NCI-H128 (cell line): ENCODE results near the gene CYB561D2.

Experiments used
- DNase-seq: peaks from one replicate; lab custom pipeline; 2025; ENCODE audit not compliant: unreplicated experiment; lab: John Stamatoyannopoulos, UW

CYB561D2 gene

GRCh38 chr3:50323092-50323600, 27.5 kb upstream of the CYB561D2 start:
- no peak for DNase-seq

DNA sequence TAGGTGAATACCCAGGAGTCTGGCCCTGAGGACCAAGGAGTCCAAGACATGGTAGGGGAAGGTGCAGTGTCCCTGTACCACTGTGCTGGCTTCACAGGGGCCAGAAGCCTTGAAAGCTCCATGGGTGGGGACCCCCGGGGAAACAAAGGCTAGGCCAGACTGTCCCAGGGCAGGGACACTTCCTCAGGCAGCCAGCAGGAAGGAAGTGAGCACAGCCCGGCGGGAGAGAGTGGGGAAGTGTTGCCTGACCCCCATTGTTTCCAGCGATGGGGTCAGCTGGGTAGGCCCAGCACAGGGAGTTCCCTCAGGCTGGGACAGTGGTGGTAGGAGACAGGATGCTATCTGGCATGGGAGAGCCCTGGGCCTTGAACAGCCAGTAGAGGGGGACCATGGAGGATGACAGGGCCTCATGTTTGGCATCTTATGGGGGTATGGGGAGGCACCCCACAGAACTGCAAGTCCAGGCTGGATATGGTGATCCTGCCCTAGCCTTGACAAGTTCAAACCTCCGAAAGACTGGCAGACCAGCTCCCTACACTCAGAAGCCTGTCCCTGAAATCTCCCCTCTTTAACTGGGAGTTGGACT, 27.0 kb upstream of the CYB561D2 start:
- no peak for DNase-seq

DNA sequence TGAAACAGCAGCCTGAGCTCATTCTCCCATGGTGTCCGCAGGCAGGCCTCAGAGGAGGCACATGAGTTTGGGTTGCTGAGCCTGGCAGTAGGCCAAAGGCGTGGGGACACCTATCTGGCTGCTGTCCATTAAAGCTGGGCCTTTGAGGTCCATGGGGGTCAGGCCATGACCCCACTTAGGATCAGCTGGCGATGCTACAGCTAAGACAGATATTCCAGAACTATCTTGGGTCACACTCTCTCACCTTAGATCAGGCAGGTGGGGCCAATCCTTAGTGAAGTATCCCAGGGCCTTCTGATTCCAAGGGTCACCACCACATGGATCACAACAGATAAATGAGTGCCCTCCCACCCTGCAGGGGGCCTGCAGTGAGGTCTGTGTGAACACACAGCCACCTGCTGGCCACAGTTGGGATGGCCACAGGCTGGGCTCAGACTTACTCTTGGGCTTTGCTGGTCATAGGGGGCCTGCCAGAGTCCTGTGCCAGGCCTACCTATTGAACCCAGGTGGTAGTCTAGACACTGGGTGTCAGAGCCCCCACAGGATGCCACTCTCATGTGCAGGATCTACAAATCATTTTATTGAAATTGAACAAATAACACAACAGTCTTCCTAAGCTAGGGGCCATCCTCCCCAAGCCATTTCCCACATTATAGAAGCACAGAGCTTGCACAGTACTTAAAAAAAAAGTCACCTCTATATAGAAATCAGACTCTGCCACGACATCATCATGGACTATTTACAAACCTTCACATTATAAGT, 26.1 kb upstream of the CYB561D2 start:
- DNase-seq: peak; percentile 32

- no peak for DNase-seq
These were observed 25.6 kb upstream of the CYB561D2 start for GRCh38 chr3:50325113-50325480.

- no peak for DNase-seq
These were observed 25.0 kb upstream of the CYB561D2 start for GRCh38 chr3:50325497-50326181.

DNA sequence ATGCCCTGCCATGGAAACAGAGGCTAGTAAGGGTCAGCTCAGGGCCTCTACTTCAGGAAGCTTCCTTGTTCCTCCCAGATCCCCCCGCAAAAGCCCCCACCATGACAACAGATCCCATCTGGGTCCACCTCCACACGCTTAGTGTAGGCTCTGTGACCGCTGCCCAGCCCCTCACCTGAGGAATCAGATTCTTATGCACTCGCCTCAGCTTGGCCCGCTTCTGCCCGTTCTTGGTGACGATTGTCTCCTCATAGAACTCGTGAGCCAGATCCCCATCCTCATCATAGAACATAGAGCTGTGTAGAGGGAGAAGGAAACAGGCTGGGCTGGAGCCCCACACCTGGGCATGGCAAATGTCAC, 24.5 kb upstream of the CYB561D2 start:
- DNase-seq: no peak

GRCh38 chr3:50327129-50327528, 23.5 kb upstream of the CYB561D2 start:
- DNase-seq: no peak

DNA sequence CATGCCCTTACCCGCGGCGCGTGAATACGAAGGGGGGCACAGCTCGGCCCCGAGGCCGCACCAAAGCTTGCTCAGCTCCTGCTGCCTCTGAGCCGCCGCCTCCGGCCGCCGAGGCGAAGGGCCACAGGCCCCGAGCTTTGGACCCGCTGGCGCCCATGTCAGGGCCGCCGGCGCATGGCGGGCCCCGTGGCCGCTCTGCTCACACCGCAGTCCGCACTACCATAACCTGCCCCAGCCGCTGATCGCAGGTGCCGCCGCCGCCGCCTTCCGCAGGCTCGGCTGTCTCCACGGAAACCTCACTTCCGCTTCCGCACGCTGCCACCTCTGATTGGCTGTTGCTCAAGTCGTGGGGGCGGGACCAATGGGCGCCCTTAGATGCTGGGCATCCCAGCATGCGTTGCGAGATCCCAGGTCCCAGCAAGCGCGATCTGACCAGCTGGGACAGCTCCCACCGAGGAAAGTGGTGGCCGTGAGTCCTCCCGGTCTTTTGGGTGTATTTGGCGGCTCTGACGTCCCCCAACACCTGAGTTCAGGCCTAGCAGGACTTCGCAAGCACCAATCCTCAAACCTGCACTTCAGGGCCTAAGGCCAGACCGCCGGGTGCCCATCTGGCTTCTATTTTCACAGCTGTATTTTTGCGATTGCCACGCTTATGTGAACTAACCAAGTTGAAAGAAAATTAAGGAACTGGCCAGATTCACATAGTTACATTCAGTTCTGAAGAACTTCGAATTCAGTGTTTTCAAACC, 22.5 kb upstream of the CYB561D2 start, which contains the start of gene TUSC2:
Gene TUSC2 (minus strand): TSS at position 281 of the 749 bp plus-strand sequence. CDS start 124 bp downstream, at position 157.
- DNase-seq: peak; percentile 91

DNA sequence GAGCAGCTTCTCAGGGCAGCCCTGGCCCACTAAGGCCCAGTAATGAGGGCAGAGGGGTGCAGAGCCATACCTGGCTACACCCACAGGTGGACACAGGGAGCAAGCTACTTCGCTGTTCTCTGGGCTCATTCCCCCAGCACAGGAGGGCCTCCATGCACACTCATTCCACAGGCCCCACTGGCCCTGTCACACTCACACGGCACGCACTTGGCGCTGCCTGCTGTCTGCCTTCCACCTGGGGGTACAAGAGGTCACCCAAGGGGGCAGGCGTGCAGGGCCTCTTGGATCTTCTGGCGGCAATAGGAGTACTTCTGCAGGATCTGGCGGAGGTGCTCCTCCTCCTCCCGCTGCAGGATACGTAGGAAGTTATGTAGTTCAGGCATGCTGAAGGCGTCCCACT, 20.3 kb upstream of the CYB561D2 start:
- no peak for DNase-seq

DNA sequence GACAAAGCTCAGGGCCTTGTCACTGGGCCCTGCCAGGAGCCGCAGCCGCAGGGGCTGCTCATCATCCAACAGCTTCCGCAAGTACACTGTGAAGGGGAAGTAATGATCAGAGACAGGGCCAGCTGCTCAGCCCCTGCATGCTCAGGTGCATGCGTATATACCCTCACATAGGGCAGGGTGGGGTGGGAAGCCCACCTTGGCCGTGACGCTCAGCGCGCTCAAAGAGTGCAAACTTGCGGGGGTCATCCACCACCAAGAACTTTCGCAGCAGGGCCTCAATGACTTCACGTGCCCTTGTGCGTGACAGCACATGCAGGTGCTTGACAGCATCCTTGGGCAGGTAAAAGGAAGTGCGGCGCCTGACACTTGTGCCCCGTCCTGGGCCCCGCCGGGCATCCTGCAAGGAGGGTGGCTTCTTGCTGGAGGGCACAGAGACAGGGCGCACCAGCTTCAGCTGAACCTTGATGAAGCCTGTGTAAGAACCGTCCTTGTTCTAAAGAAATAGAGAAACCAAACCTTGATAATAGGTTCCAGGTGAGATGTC, 19.2 kb upstream of the CYB561D2 start:
- DNase-seq: no peak

GRCh38 chr3:50333744-50334328, 16.8 kb upstream of the CYB561D2 start:
- DNase-seq: no peak

GRCh38 chr3:50334339-50335075, 16.2 kb upstream of the CYB561D2 start:
- DNase-seq: no peak

GRCh38 chr3:50336452-50337174, 14.0 kb upstream of the CYB561D2 start:
- peak; percentile 35 for DNase-seq

DNA sequence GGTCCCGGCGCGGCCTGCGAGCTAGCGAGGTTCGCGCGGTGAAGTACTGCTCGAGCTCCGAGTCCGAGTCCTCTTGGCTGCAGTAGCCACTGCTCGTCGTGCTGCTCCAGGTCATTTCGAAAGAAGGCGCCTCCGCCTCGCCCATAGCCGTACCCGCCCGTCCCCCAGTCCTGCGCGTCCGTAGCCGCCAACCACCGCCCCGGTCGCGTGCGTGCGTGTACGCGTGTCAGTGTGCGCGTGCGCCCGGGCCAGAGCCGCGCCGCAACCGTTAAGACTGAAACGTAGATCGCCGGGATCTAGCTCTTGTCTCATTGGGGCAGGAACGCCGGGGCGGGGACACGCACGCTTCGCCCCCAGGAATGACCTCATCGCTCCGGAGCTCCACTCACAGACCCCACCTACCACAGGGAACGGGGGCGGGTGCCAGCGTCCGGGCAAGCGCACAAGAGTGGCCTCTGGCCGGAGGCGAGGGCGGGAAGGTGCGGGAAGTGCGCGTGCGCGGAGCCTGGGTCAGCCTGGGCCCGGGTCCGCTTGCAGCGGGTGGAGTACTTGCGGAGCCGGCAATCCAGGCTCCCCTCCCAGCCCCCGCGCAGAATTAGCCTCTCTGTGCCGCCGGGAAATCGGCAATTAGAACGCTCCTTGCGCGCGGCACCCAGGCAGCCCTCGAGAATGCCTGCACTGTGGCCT, 13.3 kb upstream of the CYB561D2 start:
- DNase-seq: peak; percentile 90

GRCh38 chr3:50338965-50339364, 11.7 kb upstream of the CYB561D2 start:
- DNase-seq: no peak

GRCh38 chr3:50339485-50340146, 11.0 kb upstream of the CYB561D2 start:
- no peak for DNase-seq

GRCh38 chr3:50340147-50340447, 10.6 kb upstream of the CYB561D2 start:
- DNase-seq: no peak
